SK-N-SH (cell line): ENCODE measurements around the gene DTNA. TPM values are rescaled to one million over a fixed set of nuclear protein-coding genes. Genes with fewer than 3 reads are reported as not detected.

Source experiments
- CTCF ChIA-PET: fragments of 300-600, 350-600 bp; formaldehyde crosslinking; extraction: SDS; loops from one replicate; lab custom pipeline; 2021; lab: Yijun Ruan, JAX
- POLR2A ChIA-PET: fragments of 350-600 bp; sonication (Branson Sonifier 250); formaldehyde crosslinking; extraction: SDS; loops from one replicate; lab custom pipeline; 2020; ENCODE audit warnings: antibody characterized with exemption, inconsistent platforms; lab: Yijun Ruan, JAX
- DNase-seq: peaks from one replicate; pipeline ENCODE4 v3.0.0; 2012
- H2AFZ ChIP-seq: fragments of 200-600 bp; sonication (generic); 2 replicates; pipeline ENCODE4 v1.8.1; 2016; ENCODE audit warnings: antibody characterized with exemption, mild to moderate bottlenecking, low read depth
- H3F3A ChIP-seq: fragments of 200-600 bp; sonication (generic); replicated peaks from 2 replicates; pipeline ENCODE3; 2016; ENCODE audit warnings: antibody characterized with exemption, mild to moderate bottlenecking; ENCODE audit not compliant: insufficient read depth
- H3K27ac ChIP-seq, 2 experiments: fragments of 200-500 bp in 1 of 2; fragments of 200-600 bp in 1 of 2; sonication (Bioruptor generic) in 1 of 2; sonication (generic), shearing (Covaris generic) in 1 of 2; 2 replicates each; pipeline versions ENCODE4 v1.5.1 to v1.6.1; 2014 to 2016; ENCODE audit warnings: low read depth in 2 of 2, inconsistent platforms in 1 of 2, low read length in 1 of 2, mild to moderate bottlenecking in 1 of 2, mixed read lengths in 1 of 2
- H3K27me3 ChIP-seq: fragments of 200-600 bp; sonication (generic), shearing (Covaris generic); 2 replicates; pipeline ENCODE4 v1.6.1; 2016; ENCODE audit warnings: mixed run types; ENCODE audit not compliant: insufficient read depth
- H3K36me3 ChIP-seq, 2 experiments: fragments of 200-500 bp in 1 of 2; fragments of 200-600 bp in 1 of 2; sonication (Bioruptor generic) in 1 of 2; sonication (generic) in 1 of 2; replicated peaks in 1 of 2; 2 replicates each; pipeline versions ENCODE3 to v1.5.1; 2014 to 2016; ENCODE audit warnings: low read length in 1 of 2, mild to moderate bottlenecking in 1 of 2; ENCODE audit not compliant: insufficient read depth in 2 of 2, control insufficient read depth in 1 of 2
- H3K4me1 ChIP-seq, 2 experiments: fragments of 200-500 bp in 1 of 2; fragments of 200-600 bp in 1 of 2; sonication (Bioruptor generic) in 1 of 2; sonication (generic), shearing (Covaris generic) in 1 of 2; 2 replicates each; pipeline versions ENCODE4 v1.5.1 to v1.6.1; 2014 to 2016; ENCODE audit warnings: low read depth in 1 of 2, low read length in 1 of 2, mixed run types in 1 of 2; ENCODE audit not compliant: insufficient read depth in 2 of 2, control insufficient read depth in 1 of 2
- H3K4me2 ChIP-seq: fragments of 200-600 bp; sonication (generic), shearing (Covaris generic); 2 replicates; pipeline ENCODE4 v1.6.1; 2017; ENCODE audit warnings: mixed run types
- H3K4me3 ChIP-seq, 2 experiments: fragments of 200-500 bp in 1 of 2; fragments of 200-600 bp in 1 of 2; sonication (Bioruptor generic) in 1 of 2; sonication (generic), shearing (Covaris generic) in 1 of 2; 2 replicates each; pipeline versions ENCODE4 v1.5.1 to v1.8.1; 2014 to 2016; ENCODE audit warnings: low read depth in 2 of 2, inconsistent platforms in 1 of 2, low read length in 1 of 2, mild to moderate bottlenecking in 1 of 2, mixed read lengths in 1 of 2, moderate library complexity in 1 of 2
- H3K79me2 ChIP-seq: fragments of 200-600 bp; sonication (generic); 2 replicates; pipeline ENCODE4 v1.8.1; 2017; ENCODE audit warnings: mild to moderate bottlenecking; ENCODE audit not compliant: insufficient read depth
- H3K9ac ChIP-seq: fragments of 200-600 bp; sonication (generic); 2 replicates; pipeline ENCODE4 v1.6.1; 2017; ENCODE audit warnings: mixed run types
- H3K9me2 ChIP-seq: fragments of 200-600 bp; sonication (generic); 2 replicates; pipeline ENCODE4 v1.6.1; 2017; ENCODE audit warnings: mixed run types
- H3K9me3 ChIP-seq: fragments of 200-600 bp; sonication (generic); 2 replicates; pipeline ENCODE4 v1.6.1; 2017; ENCODE audit warnings: mixed run types, mild to moderate bottlenecking, moderate library complexity
- H4K20me1 ChIP-seq: fragments of 200-600 bp; sonication (generic); 2 replicates; pipeline ENCODE4 v1.6.1; 2017; ENCODE audit warnings: mild to moderate bottlenecking, mixed run types; ENCODE audit not compliant: insufficient read depth
- CHD2 ChIP-seq: fragments of 150-350 bp; IDR thresholded peaks from 2 replicates; pipeline ENCODE4 v1.6.1; 2018; ENCODE audit warnings: low read length; ENCODE audit not compliant: partially characterized antibody
- CTCF ChIP-seq: fragments of 200-600 bp; sonication (generic); IDR thresholded peaks from 2 replicates; pipeline ENCODE4 v1.6.1; 2017; ENCODE audit warnings: antibody characterized with exemption, mild to moderate bottlenecking, moderate library complexity
- ELF1 ChIP-seq: IDR thresholded peaks from 2 replicates; pipeline ENCODE4 v1.4.0; 2012
- EP300 ChIP-seq, 2 experiments: IDR thresholded peaks; 2 replicates each; pipeline versions ENCODE4 v1.4.0 to v1.6.1; 2012; ENCODE audit warnings: borderline replicate concordance in 1 of 2, low read depth in 1 of 2, low read length in 1 of 2
- EZH2phosphoT487 ChIP-seq: fragments of 200-600 bp; sonication (generic); IDR thresholded peaks from 2 replicates; pipeline ENCODE4 v1.6.1; 2017; ENCODE audit warnings: low read depth, mixed run types, mild to moderate bottlenecking, antibody characterized with exemption, moderate library complexity, borderline replicate concordance
- FOSL2 ChIP-seq: IDR thresholded peaks from 2 replicates; pipeline ENCODE4 v1.4.0; 2012; ENCODE audit warnings: low read depth, mild to moderate bottlenecking, moderate library complexity, borderline replicate concordance
- FOXJ3 ChIP-seq: sonication (generic); formaldehyde crosslinking; IDR thresholded peaks from 2 replicates; pipeline ENCODE4 v1.5.1; 2020; ENCODE audit warnings: mild to moderate bottlenecking, missing genetic modification reagents
- FOXM1 ChIP-seq: IDR thresholded peaks from 2 replicates; pipeline ENCODE4 v1.4.0; 2012; ENCODE audit warnings: low read depth, mild to moderate bottlenecking
- MXI1 ChIP-seq: IDR thresholded peaks from 2 replicates; pipeline ENCODE4 v1.6.1; 2012; ENCODE audit warnings: mild to moderate bottlenecking, low read depth, low read length, improper control_type of control experiment
- NRF1 ChIP-seq: IDR thresholded peaks from 2 replicates; pipeline ENCODE4 v1.6.1; 2012; ENCODE audit warnings: low read depth, mild to moderate bottlenecking, low read length
- PBX3 ChIP-seq: IDR thresholded peaks from 2 replicates; pipeline ENCODE4; 2012
- RAD21 ChIP-seq: IDR thresholded peaks from 2 replicates; pipeline ENCODE4 v1.6.1; 2012; ENCODE audit warnings: mild to moderate bottlenecking, low read length
- REST ChIP-seq: IDR thresholded peaks from 2 replicates; pipeline ENCODE4 v1.6.1; 2012; ENCODE audit warnings: mild to moderate bottlenecking, low read depth, low read length, moderate library complexity
- RFX5 ChIP-seq: IDR thresholded peaks from 2 replicates; pipeline ENCODE4 v1.6.1; 2012; ENCODE audit warnings: mild to moderate bottlenecking, improper control_type of control experiment, low read length
- SIN3A ChIP-seq: IDR thresholded peaks from 2 replicates; pipeline ENCODE4 v1.6.1; 2012; ENCODE audit warnings: low read depth, mild to moderate bottlenecking, low read length, moderate library complexity, borderline replicate concordance
- TEAD4 ChIP-seq: IDR thresholded peaks from 2 replicates; pipeline ENCODE4 v1.4.0; 2012; ENCODE audit warnings: mild to moderate bottlenecking, borderline replicate concordance; ENCODE audit not compliant: insufficient read depth
- YY1 ChIP-seq: IDR thresholded peaks from 2 replicates; pipeline ENCODE4 v1.4.0; 2012; ENCODE audit warnings: low read depth, mild to moderate bottlenecking
- ZBTB33 ChIP-seq: IDR thresholded peaks from 2 replicates; pipeline ENCODE4 v1.4.0; 2012; ENCODE audit warnings: low read depth, borderline replicate concordance
- WGBS: methylation state at CpG from one replicate; pipeline ENCODE4 v1.1.6; 2017; ENCODE audit warnings: low lambda C conversion rate; 5-methylcytosine and 5-hydroxymethylcytosine counted together
- polyA plus RNA-seq, 3 experiments: library from polyadenylated mRNA; depleted of rRNA; stranded (reverse); fragments of >200 nt; gene quantifications; 2 replicates each; pipeline ENCODE4 v1.2.3, GENCODE V29; 2012
- TF ChIP-seq, protein P1 (sequence below): fragments of 150-350 bp; IDR thresholded peaks from 2 replicates; pipeline ENCODE4 v1.6.1; 2016; ENCODE audit warnings: mild to moderate bottlenecking, low read depth, low read length
- TF ChIP-seq, protein P2 (sequence below): IDR thresholded peaks from 2 replicates; pipeline ENCODE4 v1.4.0; 2012; ENCODE audit warnings: low read depth

DTNA gene
- polyA plus RNA-seq, 1 of the 3 experiments (the other 2 are of a cell fraction): 7.9 TPM

GRCh38 chr18:34936772-34937171 lies 226.7 kb downstream of the DTNA start:
- no peaks in the 10 kb centered on the region for H3K79me2 ChIP-seq
- no peaks in the 10 kb centered on the region for H3K9me3 ChIP-seq
- ChIA-PET POLR2A (no interaction called here), CTCF (no interaction called here)
- H3K27me3 ChIP-seq: no peaks in the 10 kb centered on the region
- no peak overlapping the region for H2AFZ ChIP-seq
- H3K9ac ChIP-seq: no peak overlapping the region
- TF ChIP-seq, protein P1, sequence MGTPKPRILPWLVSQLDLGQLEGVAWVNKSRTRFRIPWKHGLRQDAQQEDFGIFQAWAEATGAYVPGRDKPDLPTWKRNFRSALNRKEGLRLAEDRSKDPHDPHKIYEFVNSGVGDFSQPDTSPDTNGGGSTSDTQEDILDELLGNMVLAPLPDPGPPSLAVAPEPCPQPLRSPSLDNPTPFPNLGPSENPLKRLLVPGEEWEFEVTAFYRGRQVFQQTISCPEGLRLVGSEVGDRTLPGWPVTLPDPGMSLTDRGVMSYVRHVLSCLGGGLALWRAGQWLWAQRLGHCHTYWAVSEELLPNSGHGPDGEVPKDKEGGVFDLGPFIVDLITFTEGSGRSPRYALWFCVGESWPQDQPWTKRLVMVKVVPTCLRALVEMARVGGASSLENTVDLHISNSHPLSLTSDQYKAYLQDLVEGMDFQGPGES: no peak
- TF ChIP-seq PBX3: no peak
- no peak for TF ChIP-seq YY1
- TF ChIP-seq TEAD4: no peak
- TF ChIP-seq, protein P2, sequence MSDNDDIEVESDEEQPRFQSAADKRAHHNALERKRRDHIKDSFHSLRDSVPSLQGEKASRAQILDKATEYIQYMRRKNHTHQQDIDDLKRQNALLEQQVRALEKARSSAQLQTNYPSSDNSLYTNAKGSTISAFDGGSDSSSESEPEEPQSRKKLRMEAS: no peak
- no peak for TF ChIP-seq CHD2
- no peak for TF ChIP-seq SIN3A
- TF ChIP-seq RAD21: no peak
- no peak for TF ChIP-seq ELF1
- no peak for TF ChIP-seq REST
- TF ChIP-seq CTCF: no peak
- TF ChIP-seq EZH2phosphoT487: no peak
- TF ChIP-seq FOSL2: no peak
- no peak for TF ChIP-seq FOXJ3 (CRISPR knock-in tag)
- TF ChIP-seq ZBTB33: no peak
- TF ChIP-seq RFX5: no peak
- no peak for TF ChIP-seq NRF1
- TF ChIP-seq MXI1: no peak
- no peak for TF ChIP-seq FOXM1
- no peak for TF ChIP-seq EP300 (IDR thresholded peaks at IDR 0.05; ENCODE audit: borderline replicate concordance in 1 of 2, low read depth in 1 of 2, low read length in 1 of 2)
- no peak overlapping the region for H3K4me2 ChIP-seq
- no peaks in the 10 kb centered on the region for H3K9me2 ChIP-seq
- 51% methylated on average over 3 of the region's 3 CpGs for WGBS
- H3K4me1 ChIP-seq: no peaks in the 10 kb centered on the region
- DNase-seq: no peak
- H3F3A ChIP-seq: no peaks in the 10 kb centered on the region
- H3K4me3 ChIP-seq: no peak overlapping the region
- no peaks in the 10 kb centered on the region for H3K36me3 ChIP-seq
- no peaks in the 10 kb centered on the region for H4K20me1 ChIP-seq
- H3K27ac ChIP-seq: no peak overlapping the region
